Smooth muscle cell (in vitro differentiated cells): ENCODE results near the gene CC2D1B. TPM values are rescaled to one million over a fixed set of nuclear protein-coding genes. Genes with fewer than 3 reads are reported as not detected.

Source experiments
- DNase-seq: peaks from one replicate; lab custom pipeline; 2025; ENCODE audit not compliant: unreplicated experiment; lab: John Stamatoyannopoulos, UW
- H2AFZ ChIP-seq: fragments of 200-600 bp; sonication (generic); 2 replicates; pipeline ENCODE4 v1.6.0; 2016; ENCODE audit warnings: antibody characterized with exemption, low read depth, mild to moderate bottlenecking
- H3F3A ChIP-seq: fragments of 200-600 bp; sonication (generic); 2 replicates; pipeline ENCODE4 v1.6.0; 2017; ENCODE audit warnings: antibody characterized with exemption, low read depth
- H3K27ac ChIP-seq: fragments of 200-600 bp; sonication (generic); 2 replicates; pipeline ENCODE4 v1.5.1; 2016; ENCODE audit warnings: low read depth, mild to moderate bottlenecking
- H3K27me3 ChIP-seq: fragments of 200-600 bp; sonication (generic); 2 replicates; pipeline ENCODE4 v1.6.1; 2016; ENCODE audit warnings: low read depth, mild to moderate bottlenecking
- H3K36me3 ChIP-seq: fragments of 200-600 bp; sonication (generic); 2 replicates; pipeline ENCODE4 v1.5.1; 2016; ENCODE audit warnings: low read depth
- H3K4me1 ChIP-seq: fragments of 200-600 bp; sonication (generic); 2 replicates; pipeline ENCODE4 v1.5.1; 2016; ENCODE audit warnings: low read depth
- H3K4me2 ChIP-seq: fragments of 200-600 bp; sonication (generic); 2 replicates; pipeline ENCODE4 v1.6.0; 2016; ENCODE audit warnings: mild to moderate bottlenecking
- H3K4me3 ChIP-seq: fragments of 200-600 bp; sonication (generic); 2 replicates; pipeline ENCODE4 v1.5.1; 2016; ENCODE audit warnings: mild to moderate bottlenecking
- H3K79me2 ChIP-seq: fragments of 200-600 bp; sonication (generic); 2 replicates; pipeline ENCODE4 v1.6.0; 2016; ENCODE audit warnings: low read depth, mild to moderate bottlenecking
- H3K9ac ChIP-seq: fragments of 200-600 bp; sonication (generic); 2 replicates; pipeline ENCODE4 v1.6.0; 2016; ENCODE audit warnings: low read depth
- H3K9me3 ChIP-seq: fragments of 200-600 bp; sonication (generic); replicated peaks from 2 replicates; pipeline ENCODE4 v1.5.1; 2016; ENCODE audit warnings: low read depth
- H4K20me1 ChIP-seq: fragments of 200-600 bp; sonication (generic); 2 replicates; pipeline ENCODE4 v1.6.0; 2016; ENCODE audit warnings: low read depth
- CTCF ChIP-seq: fragments of 200-600 bp; sonication (generic); IDR thresholded peaks from 2 replicates; pipeline ENCODE4 v1.5.1; 2017; ENCODE audit warnings: borderline replicate concordance, mild to moderate bottlenecking, antibody characterized with exemption; ENCODE audit not compliant: insufficient read depth, poor library complexity, severe bottlenecking
- WGBS: methylation state at CpG from one replicate; pipeline ENCODE4 v1.1.7; 2016; ENCODE audit warnings: low lambda C conversion rate; 5-methylcytosine and 5-hydroxymethylcytosine counted together
- polyA plus RNA-seq: library from polyadenylated mRNA; unstranded; fragments of >200 nt; fragmentation: Nextera tagmentation; extraction: Ambion mirVana; gene quantifications from 2 replicates; pipeline ENCODE4 v1.2.1, GENCODE V29; 2016
- total RNA-seq: library from RNA; depleted of rRNA; stranded (reverse); fragments of >200 nt; gene quantifications from 2 replicates; pipeline ENCODE4 v1.2.3, GENCODE V29; 2014

CC2D1B gene
- total and polyA plus RNA-seq, 2 experiments from 2014 or later: 7.9 to 12.5 TPM

- no peak overlapping the region for H3K4me3 ChIP-seq
- H2AFZ ChIP-seq: no peak overlapping the region
- DNase-seq: no peak
- H3K9me3 ChIP-seq: no peaks in the 10 kb centered on the region
- WGBS: 95% methylated on average over 2 of the region's 2 CpGs
- H3K27ac ChIP-seq: no peak overlapping the region
- H3K4me1 ChIP-seq: no peaks in the 10 kb centered on the region
- H4K20me1 ChIP-seq: no peaks in the 10 kb centered on the region
- no peak overlapping the region for H3K4me2 ChIP-seq
- no peaks in the 10 kb centered on the region for H3K79me2 ChIP-seq
- no peak overlapping the region for H3K9ac ChIP-seq
- H3K27me3 ChIP-seq: no peaks in the 10 kb centered on the region
- H3K36me3 ChIP-seq: no peaks in the 10 kb centered on the region
- no peak for TF ChIP-seq CTCF
- H3F3A ChIP-seq: no peaks in the 10 kb centered on the region
These were observed 28.6 kb downstream of the CC2D1B start for GRCh38 chr1:52337439-52337838.

DNA sequence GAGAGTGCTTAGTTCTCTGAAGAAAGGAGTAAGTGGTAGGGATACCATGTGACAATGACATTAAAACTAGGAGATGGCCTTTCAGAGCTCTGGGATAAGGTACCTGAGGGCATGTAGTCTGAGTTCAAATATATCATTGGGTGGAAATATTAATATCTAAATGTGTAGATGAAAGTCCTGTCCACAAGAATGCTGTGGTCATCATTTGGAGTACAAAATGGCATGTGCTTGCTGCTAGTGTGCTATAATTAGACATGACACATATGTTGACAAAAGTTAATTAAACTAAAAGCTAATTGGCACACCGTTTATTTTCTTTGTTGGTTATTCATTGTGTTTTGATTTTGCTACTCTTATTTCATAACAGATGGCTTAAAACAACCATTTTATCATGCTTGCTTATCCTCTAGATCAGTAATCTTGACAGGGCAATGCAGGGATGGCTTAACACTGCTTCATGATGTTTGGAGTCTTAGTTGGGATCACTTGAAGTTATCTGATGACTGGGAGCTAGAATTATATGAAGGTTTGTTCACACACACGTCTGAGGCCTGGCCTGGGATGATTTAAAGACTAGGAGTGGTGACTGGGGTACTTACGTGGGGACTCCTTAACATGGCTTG is 31.0 kb downstream of the CC2D1B start:
- no peaks in the 10 kb centered on the region for H3F3A ChIP-seq
- H3K36me3 ChIP-seq: no peaks in the 10 kb centered on the region
- H3K4me1 ChIP-seq: no peaks in the 10 kb centered on the region
- no peaks in the 10 kb centered on the region for H3K79me2 ChIP-seq
- no peak for TF ChIP-seq CTCF
- no peaks in the 10 kb centered on the region for H3K27me3 ChIP-seq
- WGBS: 86% methylated on average over 3 of the region's 3 CpGs
- DNase-seq: no peak
- H2AFZ ChIP-seq: no peak overlapping the region
- H3K9ac ChIP-seq: no peak overlapping the region
- H3K9me3 ChIP-seq: no peaks in the 10 kb centered on the region
- no peak overlapping the region for H3K4me2 ChIP-seq
- no peaks in the 10 kb centered on the region for H4K20me1 ChIP-seq
- no peak overlapping the region for H3K4me3 ChIP-seq
- H3K27ac ChIP-seq: no peak overlapping the region

- no peaks in the 10 kb centered on the region for H3K27me3 ChIP-seq
- H3F3A ChIP-seq: no peaks in the 10 kb centered on the region
- DNase-seq: no peak
- H3K9ac ChIP-seq: no peak overlapping the region
- TF ChIP-seq CTCF: no peak
- H4K20me1 ChIP-seq: no peaks in the 10 kb centered on the region
- WGBS: 91% methylated on average over 1 of the region's 1 CpG
- no peak overlapping the region for H3K4me2 ChIP-seq
- H3K36me3 ChIP-seq: no peaks in the 10 kb centered on the region
- H3K4me3 ChIP-seq: no peak overlapping the region
- H3K27ac ChIP-seq: no peak overlapping the region
- no peaks in the 10 kb centered on the region for H3K79me2 ChIP-seq
- no peaks in the 10 kb centered on the region for H3K9me3 ChIP-seq
- H2AFZ ChIP-seq: no peak overlapping the region
- no peaks in the 10 kb centered on the region for H3K4me1 ChIP-seq
These were observed 33.6 kb downstream of the CC2D1B start for GRCh38 chr1:52332411-52332810.

GRCh38 chr1:52328615-52329014 is 37.4 kb downstream of the CC2D1B start:
- no peak overlapping the region for H3K4me3 ChIP-seq

More at GRCh38 chr1:52328615-52329014, 37.4 kb downstream of the CC2D1B start:
- Histone ChIP-seq H3K27me3 (no peaks in the 10 kb centered on the region), H3K4me2 (no peak overlapping the region), H3K4me1 (no peaks in the 10 kb centered on the region), H3F3A (no peaks in the 10 kb centered on the region), H3K27ac (no peak overlapping the region), H3K9ac (no peak overlapping the region), H2AFZ (no peak overlapping the region), H3K36me3 (no peaks in the 10 kb centered on the region), H3K9me3 (no peaks in the 10 kb centered on the region), H4K20me1 (no peaks in the 10 kb centered on the region), H3K79me2 (no peaks in the 10 kb centered on the region)
- TF ChIP-seq CTCF: no peak
- DNase-seq: no peak
- WGBS: 95% methylated on average over 1 of the region's 1 CpG
